Adipocyte (in vitro differentiated cells): ENCODE data around the gene NEURL3.

ENCODE experiments used
- DNase-seq: peaks from one replicate; pipeline ENCODE4 v3.0.0-alpha.2; 2015; ENCODE audit warnings: low read depth
- H3K27me3 ChIP-seq: replicated peaks from 2 replicates; pipeline ENCODE4 v1.7.0; 2013; ENCODE audit warnings: mild to moderate bottlenecking, low read length, moderate library complexity; ENCODE audit not compliant: control insufficient read depth, insufficient read depth
- H3K36me3 ChIP-seq: 2 replicates; pipeline ENCODE4 v1.7.0; 2013; ENCODE audit warnings: low read length, mild to moderate bottlenecking, moderate library complexity; ENCODE audit not compliant: control insufficient read depth, insufficient read depth, severe bottlenecking
- H3K4me1 ChIP-seq: 2 replicates; pipeline ENCODE4 v1.7.0; 2013; ENCODE audit warnings: mild to moderate bottlenecking, low read length, moderate library complexity; ENCODE audit not compliant: control insufficient read depth, insufficient read depth
- H3K4me3 ChIP-seq: 2 replicates; pipeline ENCODE4 v1.7.0; 2013; ENCODE audit warnings: mild to moderate bottlenecking, low read length, moderate library complexity
- H3K9ac ChIP-seq: 2 replicates; pipeline ENCODE4 v1.7.0; 2013; ENCODE audit warnings: mild to moderate bottlenecking, low read length, moderate library complexity
- H3K9me3 ChIP-seq: 2 replicates; pipeline ENCODE4 v1.7.0; 2013; ENCODE audit warnings: mild to moderate bottlenecking, low read length, moderate library complexity; ENCODE audit not compliant: control insufficient read depth

NEURL3 gene

GRCh38 chr2:96452053-96452452 lies 53.1 kb downstream of the NEURL3 start:
- Histone ChIP-seq H3K9me3 (no peaks in the 10 kb centered on the region), H3K36me3 (no peaks in the 10 kb centered on the region), H3K4me3 (no peak overlapping the region), H3K27me3 (peaks cover 46% of the 10 kb centered on the region), H3K9ac (no peak overlapping the region), H3K4me1 (peaks cover 3% of the 10 kb centered on the region)
- no peak for DNase-seq

GRCh38 chr2:96449637-96450036 lies 55.5 kb downstream of the NEURL3 start:
- H3K4me1 ChIP-seq, result peaks cover 3% of the 10 kb centered on the region
- H3K36me3 ChIP-seq, result no peaks in the 10 kb centered on the region
- no peak overlapping the region for H3K9ac ChIP-seq
- H3K9me3 ChIP-seq, result no peaks in the 10 kb centered on the region
- H3K27me3 ChIP-seq, result peaks cover 32% of the 10 kb centered on the region
- no peak for DNase-seq
- H3K4me3 ChIP-seq, result no peak overlapping the region

- H3K4me1 ChIP-seq, result peaks cover 3% of the 10 kb centered on the region
- H3K27me3 ChIP-seq, result peaks cover 27% of the 10 kb centered on the region
- no peaks in the 10 kb centered on the region for H3K9me3 ChIP-seq
- H3K36me3 ChIP-seq, result no peaks in the 10 kb centered on the region
- no peak overlapping the region for H3K4me3 ChIP-seq
- DNase-seq, result no peak
- H3K9ac ChIP-seq, result no peak overlapping the region
Observed at GRCh38 chr2:96449174-96449573, 56.0 kb downstream of the NEURL3 start.

- Histone ChIP-seq H3K9me3 (no peaks in the 10 kb centered on the region), H3K27me3 (peaks cover 14% of the 10 kb centered on the region)
Observed at GRCh38 chr2:96447726-96448125, 57.4 kb downstream of the NEURL3 start.

More at GRCh38 chr2:96447726-96448125, 57.4 kb downstream of the NEURL3 start:
- Histone ChIP-seq H3K4me1 (peaks cover 3% of the 10 kb centered on the region), H3K36me3 (no peaks in the 10 kb centered on the region), H3K9ac (no peak overlapping the region), H3K4me3 (no peak overlapping the region)
- no peak for DNase-seq
